Measurements from ENCODE around the gene CCDC167. TPM values are rescaled to one million over a fixed set of nuclear protein-coding genes. Genes with fewer than 3 reads are reported as not detected.

The CCDC167 gene
- total RNA-seq, 4 donors from 2014 or later: 24.7 to 40.3 (median 26.6) TPM; not detected in 1

GRCh38 chr6:37480118-37480736 lies 19.5 kb downstream of the CCDC167 start:
- H3K36me3 ChIP-seq: peaks cover 2 to 27% of the 10 kb centered on the region in 2 donors
- DNase-seq: no peak
- no peaks in the 10 kb centered on the region for H3K27me3 ChIP-seq
- WGBS, 2 donors: 83 to 86% methylated on average over 1 of the region's 1 CpG
- TF ChIP-seq POLR2A (IDR thresholded peaks at IDR 0.05): no peak
- no peak for TF ChIP-seq CTCF (IDR thresholded peaks at IDR 0.05)
- intact Hi-C loops (cut with DNase I): loop anchor here (5.0 kb wide), 1 partner anchor 207 kb away; no protein-coding TSS in a partner anchor
- no peaks in the 10 kb centered on the region for H3K9me3 ChIP-seq
- no peak overlapping the region for H3K27ac ChIP-seq
- no peak overlapping the region for H3K4me3 ChIP-seq (replicated peaks in 1 of 3)
- peaks cover 19 to 28% of the 10 kb centered on the region in 2 donors for H3K4me1 ChIP-seq

GRCh38 chr6:37479266-37479854 lies 20.3 kb downstream of the CCDC167 start:
- WGBS, 2 donors: 95% methylated on average over 2 of the region's 6 CpGs; no CpG with 5 or more reads in 1 of the 2 donors
- intact Hi-C loops (cut with DNase I): no loop called here
- Histone ChIP-seq H3K27ac (no peak overlapping the region), H3K9me3 (no peaks in the 10 kb centered on the region), H3K4me3 (replicated peaks in 1 of 3) (no peak overlapping the region), H3K27me3 (no peaks in the 10 kb centered on the region), H3K4me1 (peaks cover 18 to 22% of the 10 kb centered on the region in 2 donors), H3K36me3 (peaks cover 11 to 36% of the 10 kb centered on the region in 2 donors)
- no peak for DNase-seq
- TF ChIP-seq CTCF (IDR thresholded peaks at IDR 0.05) (no peak), POLR2A (IDR thresholded peaks at IDR 0.05) (no peak)

GRCh38 chr6:37478827-37479226 lies 20.9 kb downstream of the CCDC167 start:
- intact Hi-C loops (cut with DNase I): no loop called here
- Histone ChIP-seq H3K27ac (no peak overlapping the region), H3K9me3 (no peaks in the 10 kb centered on the region), H3K4me1 (peaks cover 18 to 22% of the 10 kb centered on the region in 2 donors), H3K4me3 (replicated peaks in 1 of 3) (no peak overlapping the region), H3K27me3 (no peaks in the 10 kb centered on the region), H3K36me3 (peaks cover 16 to 39% of the 10 kb centered on the region in 2 donors)
- TF ChIP-seq POLR2A (IDR thresholded peaks at IDR 0.05) (no peak), CTCF (IDR thresholded peaks at IDR 0.05) (no peak)
- no peak for DNase-seq
- WGBS, 2 donors: 93 to 98% methylated on average over 6 of the region's 7 CpGs

- Histone ChIP-seq H3K27ac (no peak overlapping the region), H3K36me3 (peaks cover 25 to 43% of the 10 kb centered on the region in 2 donors), H3K9me3 (no peaks in the 10 kb centered on the region), H3K27me3 (no peaks in the 10 kb centered on the region), H3K4me1 (peaks cover 19 to 22% of the 10 kb centered on the region in 2 donors), H3K4me3 (replicated peaks in 1 of 3) (no peak overlapping the region)
- no peak for DNase-seq
- WGBS, 2 donors: 91 to 95% methylated on average over 15 to 17 of the region's 18 CpGs
- no peak for TF ChIP-seq CTCF (IDR thresholded peaks at IDR 0.05)
- no peak for TF ChIP-seq POLR2A (IDR thresholded peaks at IDR 0.05)
- intact Hi-C loops (cut with DNase I): no loop called here
Measured at GRCh38 chr6:37477656-37478435, 21.8 kb downstream of the CCDC167 start.
